ENCODE measurements around the gene MTMR2. TPM values are rescaled to one million over a fixed set of nuclear protein-coding genes. Genes with fewer than 3 reads are reported as not detected.

Gene MTMR2
- 27.0 TPM for total RNA-seq
- long read RNA-seq, full-length matches to known transcripts = 48 of 75 reads
- long read RNA-seq, partial matches to known transcripts = 8 of 75 reads
- long read RNA-seq, other reads (novel, unspliced or antisense) = 19 of 75 reads

GRCh38 chr11:95923728-95924413 is at the start of gene MTMR2:
MTMR2 (minus strand) TSS chr11:95924107; CDS start chr11:95923954, 153 bp downstream.
- ATAC-seq = peak; percentile 99

GRCh38 chr11:95972060-95972459 is 48.2 kb upstream of the MTMR2 start:
- no peak for ATAC-seq
- Histone ChIP-seq H3K36me3 (no peaks in the 10 kb centered on the region), H3K27me3 (no peaks in the 10 kb centered on the region), H3K4me1 (no peaks in the 10 kb centered on the region), H3K27ac (no peak overlapping the region), H3K4me3 (no peak overlapping the region), H3K9me3 (no peaks in the 10 kb centered on the region)
- intact Hi-C loops (cut with DNase I) = no loop called here
- TF ChIP-seq CTCF (IDR thresholded peaks at IDR 0.05) = no peak
- DNase-seq = no peak

More at GRCh38 chr11:95923728-95924413, at the start of gene MTMR2:
- H3K27me3 ChIP-seq = no peaks in the 10 kb centered on the region
- H3K36me3 ChIP-seq = no peaks in the 10 kb centered on the region
- peak; percentile 91 for DNase-seq
- no peak for TF ChIP-seq CTCF (IDR thresholded peaks at IDR 0.05)
- H3K27ac ChIP-seq = peak within 1 kb of the TSS; percentile 96
- H3K9me3 ChIP-seq = no peaks in the 10 kb centered on the region
- intact Hi-C loops (cut with DNase I) = no loop called here
- H3K4me3 ChIP-seq = peak within 1 kb of the TSS; percentile 81
- peaks cover 26% of the 10 kb centered on the region for H3K4me1 ChIP-seq

GRCh38 chr11:95968585-95968984 is 44.7 kb upstream of the MTMR2 start:
- no peaks in the 10 kb centered on the region for H3K4me1 ChIP-seq
- no peak overlapping the region for H3K4me3 ChIP-seq
- no peaks in the 10 kb centered on the region for H3K27me3 ChIP-seq
- H3K36me3 ChIP-seq = no peaks in the 10 kb centered on the region
- intact Hi-C loops (cut with DNase I) = no loop called here
- no peak for TF ChIP-seq CTCF (IDR thresholded peaks at IDR 0.05)
- no peaks in the 10 kb centered on the region for H3K9me3 ChIP-seq
- no peak overlapping the region for H3K27ac ChIP-seq
- ATAC-seq (no peak), DNase-seq (no peak)

- no peak for DNase-seq
- Histone ChIP-seq H3K9me3 (no peaks in the 10 kb centered on the region), H3K27ac (no peak overlapping the region), H3K4me3 (no peak overlapping the region), H3K27me3 (no peaks in the 10 kb centered on the region), H3K36me3 (no peaks in the 10 kb centered on the region), H3K4me1 (no peaks in the 10 kb centered on the region)
- no peak for TF ChIP-seq CTCF (IDR thresholded peaks at IDR 0.05)
- ATAC-seq = no peak
- intact Hi-C loops (cut with DNase I) = no loop called here
These were observed 40.4 kb upstream of the MTMR2 start for GRCh38 chr11:95964281-95964680.

- no peak for ATAC-seq
- no peak for DNase-seq
- H3K27ac ChIP-seq = no peak overlapping the region
- H3K4me1 ChIP-seq = no peaks in the 10 kb centered on the region
- no peaks in the 10 kb centered on the region for H3K36me3 ChIP-seq
- no peak overlapping the region for H3K4me3 ChIP-seq
- intact Hi-C loops (cut with DNase I) = no loop called here
- H3K9me3 ChIP-seq = no peaks in the 10 kb centered on the region
- TF ChIP-seq CTCF (IDR thresholded peaks at IDR 0.05) = no peak
- no peaks in the 10 kb centered on the region for H3K27me3 ChIP-seq
These were observed 37.9 kb upstream of the MTMR2 start for GRCh38 chr11:95961758-95962157.

Measured in upper lobe of right lung (tissue), 1 donor.